ENCODE results near the gene KCNG4. TPM values are rescaled to one million over a fixed set of nuclear protein-coding genes. Genes with fewer than 3 reads are reported as not detected.

The KCNG4 gene
- total and polyA plus RNA-seq, 8 donors = 0.03 to 0.06 (median 0.04) TPM; not detected in 3

DNA sequence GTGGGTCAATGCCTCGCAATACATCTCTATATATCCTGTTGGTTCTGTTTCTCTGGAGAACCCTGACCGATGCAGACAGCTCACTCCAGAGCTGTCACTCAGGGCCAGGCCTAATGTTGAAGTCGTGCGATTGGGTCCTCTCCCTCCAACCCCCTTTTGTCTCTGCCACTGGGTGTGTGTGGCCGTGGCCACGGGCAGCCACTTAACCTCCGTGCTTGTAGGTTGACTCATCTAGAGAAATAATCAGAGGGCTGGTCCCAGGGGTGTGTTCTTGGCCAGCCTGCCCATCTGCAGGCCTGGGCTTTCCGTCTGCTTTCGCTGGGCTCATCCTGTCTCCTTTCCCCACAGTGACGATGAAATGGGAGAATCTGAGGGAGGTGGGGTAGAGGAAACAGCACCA, 41.4 kb downstream of the KCNG4 start:
- peak; percentile 10 for ATAC-seq

DNA sequence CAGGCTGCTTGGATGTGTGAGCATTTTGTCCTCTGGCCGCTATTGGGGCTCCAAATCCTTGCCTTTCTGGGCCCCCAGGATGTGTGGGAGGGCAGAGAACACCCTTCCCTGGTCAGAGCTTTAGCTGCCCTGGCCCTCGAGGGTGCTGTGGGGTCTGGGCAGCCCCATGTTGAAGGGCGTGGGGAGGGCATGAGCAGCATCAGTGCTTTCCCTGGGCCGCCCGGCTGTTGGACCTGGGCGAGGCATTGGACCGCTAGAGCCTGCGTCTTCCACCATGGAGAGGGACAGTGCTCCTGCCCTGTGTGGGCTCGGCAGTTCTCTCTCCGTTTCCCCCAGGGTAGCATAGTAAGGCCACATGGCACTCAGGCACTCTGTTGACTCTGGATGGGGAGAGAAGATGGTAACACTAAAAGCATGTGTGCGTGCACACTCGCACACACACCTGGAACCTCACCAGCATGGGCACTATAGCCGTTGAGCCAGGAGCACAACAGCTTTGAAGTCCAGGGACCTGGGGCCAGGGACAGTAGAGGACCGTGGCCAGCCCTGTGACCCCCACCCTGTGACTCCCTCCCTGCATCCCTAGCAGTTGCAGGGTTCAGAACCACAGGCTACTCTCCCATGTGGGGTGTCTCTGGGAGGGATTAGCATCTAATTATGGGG, 42.2 kb downstream of the KCNG4 start:
- Histone ChIP-seq H3K4me3 (no peak overlapping the region), H3K36me3 (no peaks in the 10 kb centered on the region), H3K27ac (no peak overlapping the region), H3K4me1 (peaks cover 0 to 17% of the 10 kb centered on the region in 2 donors), H3K9me3 (no peaks in the 10 kb centered on the region), H3K27me3 (peaks cover 0 to 17% of the 10 kb centered on the region in 2 donors)
- ATAC-seq = no peak
- DNase-seq = no peak
- TF ChIP-seq, protein P1, sequence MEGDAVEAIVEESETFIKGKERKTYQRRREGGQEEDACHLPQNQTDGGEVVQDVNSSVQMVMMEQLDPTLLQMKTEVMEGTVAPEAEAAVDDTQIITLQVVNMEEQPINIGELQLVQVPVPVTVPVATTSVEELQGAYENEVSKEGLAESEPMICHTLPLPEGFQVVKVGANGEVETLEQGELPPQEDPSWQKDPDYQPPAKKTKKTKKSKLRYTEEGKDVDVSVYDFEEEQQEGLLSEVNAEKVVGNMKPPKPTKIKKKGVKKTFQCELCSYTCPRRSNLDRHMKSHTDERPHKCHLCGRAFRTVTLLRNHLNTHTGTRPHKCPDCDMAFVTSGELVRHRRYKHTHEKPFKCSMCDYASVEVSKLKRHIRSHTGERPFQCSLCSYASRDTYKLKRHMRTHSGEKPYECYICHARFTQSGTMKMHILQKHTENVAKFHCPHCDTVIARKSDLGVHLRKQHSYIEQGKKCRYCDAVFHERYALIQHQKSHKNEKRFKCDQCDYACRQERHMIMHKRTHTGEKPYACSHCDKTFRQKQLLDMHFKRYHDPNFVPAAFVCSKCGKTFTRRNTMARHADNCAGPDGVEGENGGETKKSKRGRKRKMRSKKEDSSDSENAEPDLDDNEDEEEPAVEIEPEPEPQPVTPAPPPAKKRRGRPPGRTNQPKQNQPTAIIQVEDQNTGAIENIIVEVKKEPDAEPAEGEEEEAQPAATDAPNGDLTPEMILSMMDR (IDR thresholded peaks at IDR 0.05) = no peak
- intact Hi-C loops (cut with DNase I) = no loop called here

More for the DNA sequence above, 41.4 kb downstream of the KCNG4 start:
- H3K9me3 ChIP-seq = no peaks in the 10 kb centered on the region
- H3K4me1 ChIP-seq = peaks cover 0 to 17% of the 10 kb centered on the region in 2 donors
- H3K36me3 ChIP-seq = no peaks in the 10 kb centered on the region
- intact Hi-C loops (cut with DNase I) = no loop called here
- no peak overlapping the region for H3K4me3 ChIP-seq
- peaks cover 0 to 17% of the 10 kb centered on the region in 2 donors for H3K27me3 ChIP-seq
- TF ChIP-seq, protein P1 (IDR thresholded peaks at IDR 0.05) = no peak
- no peak for DNase-seq
- no peak overlapping the region for H3K27ac ChIP-seq

DNA sequence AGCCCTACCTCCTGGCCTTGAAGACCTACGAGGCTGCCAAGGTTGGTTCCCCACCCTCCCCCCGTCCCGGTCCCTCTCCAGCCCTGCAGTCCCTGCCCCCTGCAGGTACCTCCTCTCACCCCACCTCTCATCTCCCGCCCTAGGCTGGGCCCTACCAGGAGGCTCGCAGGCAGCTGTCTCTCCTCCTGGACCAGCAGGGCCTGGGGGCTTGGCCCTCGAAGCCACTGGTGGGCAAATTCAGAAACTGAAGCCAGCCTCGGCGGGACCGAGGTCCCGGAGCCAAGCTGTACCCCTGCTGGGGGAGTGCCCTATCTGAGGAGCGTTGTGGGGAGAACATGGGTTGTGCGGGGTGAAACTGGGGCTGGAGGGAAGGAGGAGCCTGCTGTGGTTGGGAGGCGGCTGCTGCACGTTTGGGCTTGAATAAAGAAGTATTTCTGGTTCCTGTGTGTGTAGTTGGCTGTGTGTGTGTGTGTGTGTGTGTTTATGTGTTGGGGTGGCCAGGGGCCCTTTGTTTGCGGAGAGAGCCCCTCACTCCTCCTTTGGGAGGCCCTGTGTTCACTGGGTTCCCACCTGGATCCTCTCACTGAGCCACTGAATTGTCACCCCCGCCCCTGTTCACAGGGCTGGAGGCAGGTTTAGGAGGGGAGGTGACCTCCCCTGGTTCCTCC, 43.0 kb downstream of the KCNG4 start:
- no peak overlapping the region for H3K4me3 ChIP-seq

DNA sequence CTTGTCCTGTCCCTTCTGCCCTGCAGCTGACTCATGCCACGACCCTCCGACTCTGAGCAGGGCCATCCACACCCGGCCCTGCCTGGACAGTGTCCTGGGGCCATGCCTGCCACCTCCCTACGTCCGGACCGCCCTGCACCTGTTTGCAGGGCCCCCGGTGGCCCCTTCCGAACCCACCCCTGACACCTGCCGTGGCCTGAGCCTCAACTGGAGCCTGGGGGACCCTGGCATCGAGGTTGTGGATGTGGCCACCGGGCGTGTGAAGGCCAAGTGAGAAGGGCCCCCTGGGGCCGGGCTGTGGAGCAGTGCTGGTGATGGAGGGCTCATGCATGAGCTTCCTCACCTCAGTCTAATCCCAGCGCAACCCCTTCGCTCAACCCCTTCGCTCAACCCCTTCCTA, 43.7 kb downstream of the KCNG4 start:
- DNase-seq (no peak), ATAC-seq (no peak)
- Histone ChIP-seq H3K4me1 (peaks cover 0 to 17% of the 10 kb centered on the region in 2 donors), H3K9me3 (no peaks in the 10 kb centered on the region), H3K4me3 (no peak overlapping the region), H3K27ac (no peak overlapping the region), H3K27me3 (peaks cover 0 to 17% of the 10 kb centered on the region in 2 donors), H3K36me3 (no peaks in the 10 kb centered on the region)
- TF ChIP-seq, protein P1 (IDR thresholded peaks at IDR 0.05) = no peak
- intact Hi-C loops (cut with DNase I) = no loop called here

More for the DNA sequence above, 43.0 kb downstream of the KCNG4 start:
- H3K4me1 ChIP-seq = peaks cover 0 to 17% of the 10 kb centered on the region in 2 donors
- no peak overlapping the region for H3K27ac ChIP-seq
- intact Hi-C loops (cut with DNase I) = no loop called here
- peaks cover 0 to 17% of the 10 kb centered on the region in 2 donors for H3K27me3 ChIP-seq
- ATAC-seq (no peak), DNase-seq (peak in 1 of 4 donors; percentile 46)
- TF ChIP-seq, protein P1 (IDR thresholded peaks at IDR 0.05) = no peak
- H3K36me3 ChIP-seq = no peaks in the 10 kb centered on the region
- no peaks in the 10 kb centered on the region for H3K9me3 ChIP-seq
